HepG2 (cell line): ENCODE results near the gene ADGRF1. TPM values are rescaled to one million over a fixed set of nuclear protein-coding genes. Genes with fewer than 3 reads are reported as not detected.

ENCODE experiments used
- GATAD1 ChIP-seq: IDR thresholded peaks from 2 replicates; pipeline ENCODE4 v1.6.1; 2016; ENCODE audit warnings: missing genetic modification reagents, missing compliant biosample characterization
- KMT2A ChIP-seq: sonication (generic); formaldehyde crosslinking; IDR thresholded peaks from 2 replicates; pipeline ENCODE4 v1.4.0; 2020; ENCODE audit warnings: missing genetic modification reagents
- SMAD3 ChIP-seq: sonication (generic); formaldehyde crosslinking; IDR thresholded peaks from 2 replicates; pipeline ENCODE4 v1.4.0; 2020; ENCODE audit warnings: missing genetic modification reagents
- STAG1 ChIP-seq: sonication (generic); formaldehyde crosslinking; IDR thresholded peaks from 2 replicates; pipeline ENCODE4 v1.4.0; 2020; ENCODE audit warnings: missing genetic modification reagents
- TBX3 ChIP-seq: fragments of 450-650 bp; IDR thresholded peaks from 2 replicates; pipeline ENCODE4 v1.6.1; 2017; ENCODE audit warnings: antibody characterized with exemption, mild to moderate bottlenecking, inconsistent platforms, borderline replicate concordance
- TEAD3 ChIP-seq: optimal IDR thresholded peaks from 2 replicates; pipeline ENCODE3; 2016; ENCODE audit warnings: borderline replicate concordance
- ZKSCAN8 ChIP-seq: IDR thresholded peaks from 2 replicates; pipeline ENCODE4 v1.6.1; 2016; ENCODE audit warnings: borderline replicate concordance, missing genetic modification reagents, missing compliant biosample characterization
- ZNF225 ChIP-seq: sonication (generic); formaldehyde crosslinking; IDR thresholded peaks from 2 replicates; pipeline ENCODE4 v1.4.0; 2020; ENCODE audit warnings: mild to moderate bottlenecking, missing genetic modification reagents
- ZNF367 ChIP-seq: sonication (generic); formaldehyde crosslinking; IDR thresholded peaks from 2 replicates; pipeline ENCODE4 v1.4.0; 2020; ENCODE audit warnings: missing genetic modification reagents, borderline replicate concordance
- ZNF432 ChIP-seq: sonication (generic); formaldehyde crosslinking; IDR thresholded peaks from 2 replicates; pipeline ENCODE4 v1.5.0; 2020; ENCODE audit warnings: missing genetic modification reagents, mild to moderate bottlenecking, borderline replicate concordance
- ZNF7 ChIP-seq: IDR thresholded peaks from 2 replicates; pipeline ENCODE4 v1.6.1; 2016; ENCODE audit warnings: missing biosample characterization, missing genetic modification reagents
- polyA plus RNA-seq, 8 experiments: library from polyadenylated mRNA; depleted of rRNA in 3 of 8; stranded (reverse) in 7 of 8; unstranded in 1 of 8; fragments of >200 nt; fragmentation: Illumina TruSeq in 4 of 8; extraction: Trizol in 4 of 8; gene quantifications; 2 replicates each; pipeline versions ENCODE4 v1.2.1 to v1.2.3, GENCODE V29; 2011 to 2016; ENCODE audit warnings: low read depth in 4 of 8, missing spikeins in 1 of 8, mixed read lengths in 1 of 8; ENCODE audit not compliant: insufficient read depth in 1 of 8
- total RNA-seq, 5 experiments: library from RNA; depleted of rRNA; stranded (reverse); fragments of >200 nt; fragmentation: Illumina TruSeq; extraction: Trizol; gene quantifications; 2 replicates each; pipeline ENCODE4 v1.2.3, GENCODE V29; 2016; ENCODE audit warnings: low read depth in 1 of 5
- TF ChIP-seq, protein P1 (sequence below): sonication (generic); formaldehyde crosslinking; IDR thresholded peaks from 2 replicates; pipeline ENCODE4 v1.4.0; 2020; ENCODE audit warnings: low read depth, missing genetic modification reagents
- TF ChIP-seq, protein P2 (sequence below): fragments of 450-650 bp; IDR thresholded peaks from 2 replicates; pipeline ENCODE4 v1.6.1; 2017
- TF ChIP-seq, protein P3 (sequence below): sonication (generic); formaldehyde crosslinking; IDR thresholded peaks from 2 replicates; pipeline ENCODE4 v1.5.1; 2020; ENCODE audit warnings: missing genetic modification reagents, mild to moderate bottlenecking, borderline replicate concordance
- TF ChIP-seq, protein P4 (sequence below), 2 experiments: sonication (generic) in 1 of 2; formaldehyde crosslinking in 1 of 2; IDR thresholded peaks; 2 replicates each; pipeline versions ENCODE4 v1.6.1 to v1.9.0; 2014 to 2022; ENCODE audit warnings: antibody characterized with exemption in 1 of 2, borderline replicate concordance in 1 of 2, inconsistent platforms in 1 of 2, low read depth in 1 of 2, missing genetic modification reagents in 1 of 2

ADGRF1 gene
- total and polyA plus RNA-seq, 2 of the 13 experiments (the other 11 are each of a cell fraction or from before 2014, with no cell fraction given): not detected

DNA sequence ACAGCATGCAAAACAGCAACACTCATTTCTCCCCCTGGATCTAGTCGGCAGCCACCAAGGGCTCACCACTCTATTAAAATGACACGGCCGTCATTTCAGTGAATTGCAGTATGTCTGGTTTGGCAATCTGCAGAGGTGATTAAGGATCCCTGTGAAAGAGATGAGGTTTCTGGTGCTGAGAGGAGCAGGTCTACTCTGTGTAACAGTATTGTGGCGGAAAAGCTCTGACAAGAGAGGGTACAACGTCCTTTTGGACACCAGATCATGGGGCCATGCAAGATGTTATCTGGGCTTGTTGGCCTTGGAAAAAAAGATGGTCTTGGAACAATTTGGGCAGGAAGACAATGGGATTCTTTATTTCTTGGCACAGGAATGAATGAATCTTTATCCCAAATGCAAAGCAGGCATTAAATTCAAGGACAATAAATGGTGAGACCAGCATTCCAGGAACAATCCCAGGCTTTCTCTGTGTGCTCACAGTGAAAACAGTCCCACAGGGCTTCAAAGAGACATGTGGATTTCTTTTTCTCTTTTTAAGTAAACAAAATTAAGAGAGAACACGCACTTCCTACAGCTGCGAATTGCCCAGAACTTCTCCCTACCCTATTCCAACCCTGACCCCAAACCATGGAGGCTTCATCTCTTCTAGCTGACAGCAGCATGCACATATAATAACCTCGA lies 33.7 kb upstream of the ADGRF1 start (continued):
- TF ChIP-seq, protein P1, sequence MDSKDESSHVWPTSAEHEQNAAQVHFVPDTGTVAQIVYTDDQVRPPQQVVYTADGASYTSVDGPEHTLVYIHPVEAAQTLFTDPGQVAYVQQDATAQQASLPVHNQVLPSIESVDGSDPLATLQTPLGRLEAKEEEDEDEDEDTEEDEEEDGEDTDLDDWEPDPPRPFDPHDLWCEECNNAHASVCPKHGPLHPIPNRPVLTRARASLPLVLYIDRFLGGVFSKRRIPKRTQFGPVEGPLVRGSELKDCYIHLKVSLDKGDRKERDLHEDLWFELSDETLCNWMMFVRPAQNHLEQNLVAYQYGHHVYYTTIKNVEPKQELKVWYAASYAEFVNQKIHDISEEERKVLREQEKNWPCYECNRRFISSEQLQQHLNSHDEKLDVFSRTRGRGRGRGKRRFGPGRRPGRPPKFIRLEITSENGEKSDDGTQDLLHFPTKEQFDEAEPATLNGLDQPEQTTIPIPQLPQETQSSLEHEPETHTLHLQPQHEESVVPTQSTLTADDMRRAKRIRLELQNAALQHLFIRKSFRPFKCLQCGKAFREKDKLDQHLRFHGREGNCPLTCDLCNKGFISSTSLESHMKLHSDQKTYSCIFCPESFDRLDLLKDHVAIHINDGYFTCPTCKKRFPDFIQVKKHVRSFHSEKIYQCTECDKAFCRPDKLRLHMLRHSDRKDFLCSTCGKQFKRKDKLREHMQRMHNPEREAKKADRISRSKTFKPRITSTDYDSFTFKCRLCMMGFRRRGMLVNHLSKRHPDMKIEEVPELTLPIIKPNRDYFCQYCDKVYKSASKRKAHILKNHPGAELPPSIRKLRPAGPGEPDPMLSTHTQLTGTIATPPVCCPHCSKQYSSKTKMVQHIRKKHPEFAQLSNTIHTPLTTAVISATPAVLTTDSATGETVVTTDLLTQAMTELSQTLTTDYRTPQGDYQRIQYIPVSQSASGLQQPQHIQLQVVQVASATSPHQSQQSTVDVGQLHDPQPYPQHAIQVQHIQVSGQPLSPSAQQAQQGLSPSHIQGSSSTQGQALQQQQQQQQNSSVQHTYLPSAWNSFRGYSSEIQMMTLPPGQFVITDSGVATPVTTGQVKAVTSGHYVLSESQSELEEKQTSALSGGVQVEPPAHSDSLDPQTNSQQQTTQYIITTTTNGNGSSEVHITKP (CRISPR knock-in tag): peak; percentile 59; the same call in 1 of the 2 replicates
- TF ChIP-seq STAG1 (CRISPR knock-in tag) (peak; percentile 38), ZNF7 (CRISPR knock-in tag) (peak; percentile 52; the same call in 1 of the 2 replicates), ZNF367 (no peak), ZKSCAN8 (CRISPR knock-in tag) (peak; percentile 47; the same call in 1 of the 2 replicates), KMT2A (CRISPR knock-in tag) (peak; percentile 19; the same call in 1 of the 2 replicates), TEAD3 (peak; percentile 94), SMAD3 (CRISPR knock-in tag) (peak; percentile 71; the same call in 1 of the 2 replicates), TBX3 (peak; percentile 63; the same call in 1 of the 2 replicates), GATAD1 (CRISPR knock-in tag) (no peak), ZNF225 (no peak), ZNF432 (no peak)
- TF ChIP-seq, protein P2, sequence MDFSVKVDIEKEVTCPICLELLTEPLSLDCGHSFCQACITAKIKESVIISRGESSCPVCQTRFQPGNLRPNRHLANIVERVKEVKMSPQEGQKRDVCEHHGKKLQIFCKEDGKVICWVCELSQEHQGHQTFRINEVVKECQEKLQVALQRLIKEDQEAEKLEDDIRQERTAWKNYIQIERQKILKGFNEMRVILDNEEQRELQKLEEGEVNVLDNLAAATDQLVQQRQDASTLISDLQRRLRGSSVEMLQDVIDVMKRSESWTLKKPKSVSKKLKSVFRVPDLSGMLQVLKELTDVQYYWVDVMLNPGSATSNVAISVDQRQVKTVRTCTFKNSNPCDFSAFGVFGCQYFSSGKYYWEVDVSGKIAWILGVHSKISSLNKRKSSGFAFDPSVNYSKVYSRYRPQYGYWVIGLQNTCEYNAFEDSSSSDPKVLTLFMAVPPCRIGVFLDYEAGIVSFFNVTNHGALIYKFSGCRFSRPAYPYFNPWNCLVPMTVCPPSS: no peak
- TF ChIP-seq, protein P3, sequence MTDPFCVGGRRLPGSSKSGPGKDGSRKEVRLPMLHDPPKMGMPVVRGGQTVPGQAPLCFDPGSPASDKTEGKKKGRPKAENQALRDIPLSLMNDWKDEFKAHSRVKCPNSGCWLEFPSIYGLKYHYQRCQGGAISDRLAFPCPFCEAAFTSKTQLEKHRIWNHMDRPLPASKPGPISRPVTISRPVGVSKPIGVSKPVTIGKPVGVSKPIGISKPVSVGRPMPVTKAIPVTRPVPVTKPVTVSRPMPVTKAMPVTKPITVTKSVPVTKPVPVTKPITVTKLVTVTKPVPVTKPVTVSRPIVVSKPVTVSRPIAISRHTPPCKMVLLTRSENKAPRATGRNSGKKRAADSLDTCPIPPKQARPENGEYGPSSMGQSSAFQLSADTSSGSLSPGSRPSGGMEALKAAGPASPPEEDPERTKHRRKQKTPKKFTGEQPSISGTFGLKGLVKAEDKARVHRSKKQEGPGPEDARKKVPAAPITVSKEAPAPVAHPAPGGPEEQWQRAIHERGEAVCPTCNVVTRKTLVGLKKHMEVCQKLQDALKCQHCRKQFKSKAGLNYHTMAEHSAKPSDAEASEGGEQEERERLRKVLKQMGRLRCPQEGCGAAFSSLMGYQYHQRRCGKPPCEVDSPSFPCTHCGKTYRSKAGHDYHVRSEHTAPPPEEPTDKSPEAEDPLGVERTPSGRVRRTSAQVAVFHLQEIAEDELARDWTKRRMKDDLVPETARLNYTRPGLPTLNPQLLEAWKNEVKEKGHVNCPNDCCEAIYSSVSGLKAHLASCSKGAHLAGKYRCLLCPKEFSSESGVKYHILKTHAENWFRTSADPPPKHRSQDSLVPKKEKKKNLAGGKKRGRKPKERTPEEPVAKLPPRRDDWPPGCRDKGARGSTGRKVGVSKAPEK: no peak
- TF ChIP-seq, protein P4, sequence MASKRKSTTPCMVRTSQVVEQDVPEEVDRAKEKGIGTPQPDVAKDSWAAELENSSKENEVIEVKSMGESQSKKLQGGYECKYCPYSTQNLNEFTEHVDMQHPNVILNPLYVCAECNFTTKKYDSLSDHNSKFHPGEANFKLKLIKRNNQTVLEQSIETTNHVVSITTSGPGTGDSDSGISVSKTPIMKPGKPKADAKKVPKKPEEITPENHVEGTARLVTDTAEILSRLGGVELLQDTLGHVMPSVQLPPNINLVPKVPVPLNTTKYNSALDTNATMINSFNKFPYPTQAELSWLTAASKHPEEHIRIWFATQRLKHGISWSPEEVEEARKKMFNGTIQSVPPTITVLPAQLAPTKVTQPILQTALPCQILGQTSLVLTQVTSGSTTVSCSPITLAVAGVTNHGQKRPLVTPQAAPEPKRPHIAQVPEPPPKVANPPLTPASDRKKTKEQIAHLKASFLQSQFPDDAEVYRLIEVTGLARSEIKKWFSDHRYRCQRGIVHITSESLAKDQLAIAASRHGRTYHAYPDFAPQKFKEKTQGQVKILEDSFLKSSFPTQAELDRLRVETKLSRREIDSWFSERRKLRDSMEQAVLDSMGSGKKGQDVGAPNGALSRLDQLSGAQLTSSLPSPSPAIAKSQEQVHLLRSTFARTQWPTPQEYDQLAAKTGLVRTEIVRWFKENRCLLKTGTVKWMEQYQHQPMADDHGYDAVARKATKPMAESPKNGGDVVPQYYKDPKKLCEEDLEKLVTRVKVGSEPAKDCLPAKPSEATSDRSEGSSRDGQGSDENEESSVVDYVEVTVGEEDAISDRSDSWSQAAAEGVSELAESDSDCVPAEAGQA (IDR thresholded peaks at IDR 0.05; ENCODE audit: low read depth): no peak
- TF ChIP-seq, protein P4 (CRISPR knock-in tag; IDR thresholded peaks at IDR 0.05; ENCODE audit: borderline replicate concordance): peak; percentile 42; the same call in 1 of the 2 replicates
